HEK293 (cell line): ENCODE measurements around the gene DGKH.

Experiments used
- CTCF ChIA-PET: fragments of 350-600 bp; formaldehyde crosslinking; extraction: SDS; loops from one replicate; lab custom pipeline; 2021; ENCODE audit warnings: antibody characterized with exemption; lab: Yijun Ruan, JAX
- POLR2A ChIA-PET: fragments of 300-600 bp; formaldehyde crosslinking; extraction: SDS; loops from one replicate; lab custom pipeline; 2020; ENCODE audit warnings: antibody characterized with exemption, inconsistent platforms; lab: Yijun Ruan, JAX
- H3K27ac ChIP-seq: fragments of 200-500 bp; sonication (Bioruptor generic); 2 replicates; pipeline ENCODE4 v1.5.1; 2014; ENCODE audit warnings: low read depth, low read length, control low read depth, inconsistent platforms; ENCODE audit errors: extremely low read depth
- H3K36me3 ChIP-seq, 2 experiments: fragments of 200-500 bp in 1 of 2; sonication (Bioruptor generic) in 1 of 2; 1 replicate in 1 of 2; 2 replicates in 1 of 2; pipeline ENCODE4 v1.5.1; 2014 to 2017; ENCODE audit warnings: inconsistent platforms in 2 of 2, low read length in 2 of 2; ENCODE audit not compliant: control insufficient read depth in 2 of 2, insufficient read depth in 1 of 2
- H3K4me1 ChIP-seq: fragments of 200-500 bp; sonication (Bioruptor generic); 2 replicates; pipeline ENCODE4 v1.5.1; 2014; ENCODE audit warnings: mild to moderate bottlenecking, low read length, inconsistent platforms; ENCODE audit not compliant: control insufficient read depth, insufficient read depth
- H3K4me3 ChIP-seq: 2 replicates; pipeline ENCODE4 v1.5.1; 2011; ENCODE audit warnings: low read depth, mild to moderate bottlenecking, control low read depth, low read length, moderate library complexity
- H3K9me3 ChIP-seq: fragments of 200-500 bp; sonication (Bioruptor generic); 2 replicates; pipeline ENCODE4 v1.5.1; 2014; ENCODE audit warnings: low read depth, low read length, inconsistent platforms; ENCODE audit not compliant: control insufficient read depth, insufficient read depth
- MEIS1 ChIP-seq: sonication (generic); formaldehyde crosslinking; IDR thresholded peaks from 2 replicates; pipeline ENCODE4 v1.8.1; 2022; ENCODE audit warnings: missing genetic modification reagents, mild to moderate bottlenecking, borderline replicate concordance
- MYNN ChIP-seq: fragments of 450-650 bp; formaldehyde crosslinking; IDR thresholded peaks from 2 replicates; pipeline ENCODE4 v1.5.1; 2016; ENCODE audit warnings: missing biosample characterization, missing genetic modification characterization, borderline replicate concordance
- OSR2 ChIP-seq: fragments of 450-650 bp; formaldehyde crosslinking; IDR thresholded peaks from 2 replicates; pipeline ENCODE4 v1.5.1; 2016; ENCODE audit warnings: missing biosample characterization, missing genetic modification characterization
- PATZ1 ChIP-seq: fragments of 450-650 bp; formaldehyde crosslinking; IDR thresholded peaks from 2 replicates; pipeline ENCODE4 v1.5.1; 2016; ENCODE audit warnings: missing biosample characterization, missing genetic modification characterization
- SCRT1 ChIP-seq: fragments of 450-650 bp; formaldehyde crosslinking; IDR thresholded peaks from 2 replicates; pipeline ENCODE4 v1.5.1; 2016; ENCODE audit warnings: missing biosample characterization, missing genetic modification characterization, borderline replicate concordance
- SETDB1 ChIP-seq: IDR thresholded peaks from one replicate; pipeline ENCODE4 v1.6.1; 2017; ENCODE audit warnings: mild to moderate bottlenecking, low read length, moderate library complexity, mixed read lengths; ENCODE audit not compliant: insufficient read length
- SP3 ChIP-seq: fragments of 450-650 bp; formaldehyde crosslinking; IDR thresholded peaks from 2 replicates; pipeline ENCODE4 v1.5.1; 2016; ENCODE audit warnings: missing biosample characterization, missing genetic modification characterization
- ZBTB1 ChIP-seq: fragments of 450-650 bp; formaldehyde crosslinking; IDR thresholded peaks from 2 replicates; pipeline ENCODE4 v1.5.1; 2016; ENCODE audit warnings: missing biosample characterization, missing genetic modification characterization
- ZBTB49 ChIP-seq: fragments of 450-650 bp; formaldehyde crosslinking; IDR thresholded peaks from 2 replicates; pipeline ENCODE4 v1.5.1; 2016; ENCODE audit warnings: missing biosample characterization, missing genetic modification characterization, low read depth
- ZBTB6 ChIP-seq: fragments of 450-650 bp; formaldehyde crosslinking; IDR thresholded peaks from 2 replicates; pipeline ENCODE4 v1.5.1; 2017; ENCODE audit warnings: missing biosample characterization, missing genetic modification characterization
- ZNF2 ChIP-seq: fragments of 450-650 bp; formaldehyde crosslinking; IDR thresholded peaks from 2 replicates; pipeline ENCODE4 v1.5.1; 2016; ENCODE audit warnings: missing biosample characterization, missing genetic modification characterization
- ZNF239 ChIP-seq: fragments of 450-650 bp; formaldehyde crosslinking; IDR thresholded peaks from 2 replicates; pipeline ENCODE4 v1.5.1; 2016; ENCODE audit warnings: missing biosample characterization, missing genetic modification characterization
- ZNF248 ChIP-seq: fragments of 450-650 bp; formaldehyde crosslinking; IDR thresholded peaks from 2 replicates; pipeline ENCODE4 v1.5.1; 2017; ENCODE audit warnings: missing biosample characterization, missing genetic modification characterization
- ZNF292 ChIP-seq: fragments of 450-650 bp; formaldehyde crosslinking; IDR thresholded peaks from 2 replicates; pipeline ENCODE4 v1.5.1; 2016; ENCODE audit warnings: low read depth, missing biosample characterization, missing genetic modification characterization, borderline replicate concordance
- ZNF335 ChIP-seq: fragments of 450-650 bp; formaldehyde crosslinking; conservative IDR thresholded peaks from 2 replicates; pipeline ENCODE4 v1.5.1; 2016; ENCODE audit warnings: missing biosample characterization, missing genetic modification characterization
- ZNF394 ChIP-seq: fragments of 450-650 bp; formaldehyde crosslinking; IDR thresholded peaks from 2 replicates; pipeline ENCODE4 v1.5.1; 2016; ENCODE audit warnings: missing biosample characterization, missing genetic modification characterization, mild to moderate bottlenecking, moderate library complexity, borderline replicate concordance
- ZNF398 ChIP-seq: fragments of 450-650 bp; formaldehyde crosslinking; IDR thresholded peaks from 2 replicates; pipeline ENCODE4 v1.5.1; 2017; ENCODE audit warnings: missing biosample characterization, missing genetic modification characterization
- ZNF423 ChIP-seq: fragments of 450-650 bp; formaldehyde crosslinking; IDR thresholded peaks from 2 replicates; pipeline ENCODE4 v1.5.1; 2016; ENCODE audit warnings: missing biosample characterization, missing genetic modification characterization
- ZNF48 ChIP-seq: fragments of 450-650 bp; formaldehyde crosslinking; IDR thresholded peaks from 2 replicates; pipeline ENCODE4 v1.5.1; 2016; ENCODE audit warnings: missing biosample characterization, missing genetic modification characterization
- ZNF610 ChIP-seq: fragments of 450-650 bp; formaldehyde crosslinking; IDR thresholded peaks from 2 replicates; pipeline ENCODE4 v1.5.1; 2016; ENCODE audit warnings: missing biosample characterization, missing genetic modification characterization, borderline replicate concordance
- ZNF621 ChIP-seq: fragments of 450-650 bp; formaldehyde crosslinking; IDR thresholded peaks from 2 replicates; pipeline ENCODE4 v1.5.1; 2017; ENCODE audit warnings: missing biosample characterization, missing genetic modification characterization
- ZNF664 ChIP-seq: fragments of 450-650 bp; formaldehyde crosslinking; IDR thresholded peaks from 2 replicates; pipeline ENCODE4 v1.5.1; 2016; ENCODE audit warnings: missing biosample characterization, missing genetic modification characterization
- ZNF670 ChIP-seq: fragments of 450-650 bp; formaldehyde crosslinking; IDR thresholded peaks from 2 replicates; pipeline ENCODE4 v1.5.1; 2016; ENCODE audit warnings: missing biosample characterization, missing genetic modification characterization, low read depth
- ZNF701 ChIP-seq: fragments of 450-650 bp; formaldehyde crosslinking; IDR thresholded peaks from 2 replicates; pipeline ENCODE4 v1.5.1; 2016; ENCODE audit warnings: missing biosample characterization, missing genetic modification characterization
- ZNF747 ChIP-seq: fragments of 450-650 bp; formaldehyde crosslinking; IDR thresholded peaks from 2 replicates; pipeline ENCODE4 v1.5.1; 2016; ENCODE audit warnings: missing biosample characterization, missing genetic modification characterization
- ZNF785 ChIP-seq: fragments of 450-650 bp; formaldehyde crosslinking; IDR thresholded peaks from 2 replicates; pipeline ENCODE4 v1.5.1; 2016; ENCODE audit warnings: missing biosample characterization, missing genetic modification characterization
- ZSCAN5A ChIP-seq: fragments of 450-650 bp; formaldehyde crosslinking; IDR thresholded peaks from 2 replicates; pipeline ENCODE4 v1.5.1; 2016; ENCODE audit warnings: missing biosample characterization, missing genetic modification characterization

The DGKH gene

GRCh38 chr13:42270857-42271215, 222.4 kb downstream of the DGKH start:
- TF ChIP-seq ZNF398 (tag by site-specific recombination) (no peak), ZBTB6 (tag by site-specific recombination) (no peak), ZNF292 (tag by site-specific recombination) (no peak), ZNF610 (0 out of 2 replicates have a peak, but pooled peaks have one; percentile 2), SETDB1 (peak; percentile 8), ZNF701 (no peak), OSR2 (tag by site-specific recombination) (no peak), ZNF785 (tag by site-specific recombination) (no peak), ZNF423 (tag by site-specific recombination) (no peak), SCRT1 (no peak), SP3 (no peak), MEIS1 (CRISPR knock-in tag) (no peak), ZSCAN5A (tag by site-specific recombination) (no peak), ZNF621 (tag by site-specific recombination) (no peak), ZNF747 (tag by site-specific recombination) (no peak)
- H3K36me3 ChIP-seq, result no peaks in the 10 kb centered on the region
- ChIA-PET POLR2A (interaction anchor here (0.5 kb wide), 1 partner anchor 26 kb away, joined by 3 read pairs; no protein-coding TSS in a partner anchor), CTCF (no interaction called here)
- no peak overlapping the region for H3K4me3 ChIP-seq
- peaks cover 5% of the 10 kb centered on the region; the same call in 1 of the 2 replicates for H3K4me1 ChIP-seq
- H3K27ac ChIP-seq, result no peak overlapping the region
- H3K9me3 ChIP-seq, result no peaks in the 10 kb centered on the region

- Histone ChIP-seq H3K4me1 (peaks cover 5% of the 10 kb centered on the region; the same call in 1 of the 2 replicates), H3K36me3 (no peaks in the 10 kb centered on the region), H3K9me3 (no peaks in the 10 kb centered on the region), H3K4me3 (peak overlapping the region; percentile 71), H3K27ac (peak overlapping the region; percentile 69)
- ChIA-PET CTCF (no interaction called here), POLR2A (interaction anchor here (0.5 kb wide), 1 partner anchor 27 kb away, joined by 3 read pairs; no protein-coding TSS in a partner anchor)
- TF ChIP-seq ZNF2 (tag by site-specific recombination) (peak; percentile 65), ZNF394 (tag by site-specific recombination) (no peak; the same call in 1 of the 2 replicates), ZNF335 (tag by site-specific recombination) (peak; percentile 81), ZNF664 (no peak), ZNF239 (tag by site-specific recombination) (no peak), PATZ1 (tag by site-specific recombination) (no peak; the same call in 1 of the 2 replicates), ZBTB49 (tag by site-specific recombination) (no peak), ZNF48 (tag by site-specific recombination) (no peak), MYNN (peak; percentile 65; the same call in 1 of the 2 replicates), ZNF670 (no peak), MEIS1 (CRISPR knock-in tag) (no peak), ZBTB1 (tag by site-specific recombination) (no peak), ZNF248 (tag by site-specific recombination) (no peak)
Observed at GRCh38 chr13:42271337-42272114, 223.1 kb downstream of the DGKH start.
